ENCODE data around the gene OVCA2. TPM values are rescaled to one million over a fixed set of nuclear protein-coding genes. Genes with fewer than 3 reads are reported as not detected.

OVCA2 gene
- total and polyA plus RNA-seq, 2 donors (not counting 3 experiments of a cell fraction or from before 2014, with no cell fraction given): 41.3 to 84.2 TPM

- H3K27me3 ChIP-seq (ENCODE audit: control insufficient read depth in 2 of 2, insufficient read depth in 2 of 2, low read length in 2 of 2): peaks cover 12 to 20% of the 10 kb centered on the region in 2 experiments
- H3K36me3 ChIP-seq (ENCODE audit: control insufficient read depth in 2 of 2, extremely low read depth in 1 of 2, insufficient read depth in 2 of 2, low read length in 2 of 2): no peaks in the 10 kb centered on the region
- no peak overlapping the region for H3K4me3 ChIP-seq (replicated peaks in 1 of 3; ENCODE audit: insufficient read depth in 1 of 3, low read depth in 1 of 3, low read length in 3 of 3)
- CTCF ChIA-PET: interaction anchor here (1.8 kb wide), 1 partner anchor 13 kb away, joined by 4 read pairs; no protein-coding TSS in a partner anchor
- peaks cover 4% of the 10 kb centered on the region for H3K4me1 ChIP-seq (ENCODE audit: control insufficient read depth, extremely low read depth, insufficient read depth, low read length)
- no peak overlapping the region for H3K4me2 ChIP-seq (ENCODE audit: insufficient read depth, low read length)
- FAIRE-seq (no peak), DNase-seq (ENCODE audit: low read depth, low spot score) (no peak)
- no TSS peak for BruUV-seq (replicated peaks)
- no peak for TF ChIP-seq CTCF (IDR thresholded peaks at IDR 0.05; ENCODE audit: extremely low read depth in 1 of 2, insufficient read depth in 1 of 2, low read depth in 1 of 2, low read length in 2 of 2)
- TF ChIP-seq EZH2 (IDR thresholded peaks at IDR 0.05; ENCODE audit: borderline replicate concordance, low read depth, low read length, severe bottlenecking): no peak
- TF ChIP-seq GATA2 (IDR thresholded peaks at IDR 0.05; ENCODE audit: insufficient read depth, insufficient read length, low read depth, low read length): no peak
- TF ChIP-seq MYC (IDR thresholded peaks at IDR 0.05; ENCODE audit: low read depth, low read length): no peak
- no peak for TF ChIP-seq FOS (IDR thresholded peaks at IDR 0.05; ENCODE audit: borderline replicate concordance, insufficient read depth, low read length)
- no peak for TF ChIP-seq POLR2A (IDR thresholded peaks at IDR 0.05; ENCODE audit: low read depth, low read length)
- TF ChIP-seq JUN (IDR thresholded peaks at IDR 0.05; ENCODE audit: borderline replicate concordance, insufficient read depth, insufficient read length, low read depth): no peak
- no peak for TF ChIP-seq POLR2AphosphoS5 (IDR thresholded peaks at IDR 0.05; ENCODE audit: insufficient read depth, low read depth, low read length)
- TF ChIP-seq, protein P1, sequence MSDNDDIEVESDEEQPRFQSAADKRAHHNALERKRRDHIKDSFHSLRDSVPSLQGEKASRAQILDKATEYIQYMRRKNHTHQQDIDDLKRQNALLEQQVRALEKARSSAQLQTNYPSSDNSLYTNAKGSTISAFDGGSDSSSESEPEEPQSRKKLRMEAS (IDR thresholded peaks at IDR 0.05; ENCODE audit: insufficient read depth, insufficient read length): no peak
- H2AFZ ChIP-seq (ENCODE audit: low read depth, low read length): no peak overlapping the region
- dilution Hi-C loops (cut with MboI; ENCODE audit: extremely low pct_ligation_motif_present, low sequenced_read_pairs): no loop called here
- no peak overlapping the region for H3K9ac ChIP-seq (replicated peaks; ENCODE audit: extremely low read depth, insufficient read depth, low read length)
- H3K79me2 ChIP-seq (ENCODE audit: control insufficient read depth, insufficient read depth, low read length): no peaks in the 10 kb centered on the region
- no peaks in the 10 kb centered on the region for H3K9me3 ChIP-seq (replicated peaks; ENCODE audit: control insufficient read depth, insufficient read depth, low read length)
- no peak overlapping the region for H3K27ac ChIP-seq (ENCODE audit: insufficient read depth, low read depth, low read length)
- intact Hi-C loops (cut with micrococcal nuclease): no loop called here
- no peaks in the 10 kb centered on the region for H4K20me1 ChIP-seq (replicated peaks; ENCODE audit: control insufficient read depth, extremely low read depth, insufficient read depth, low read length)
- no peaks in the 10 kb centered on the region for H3K9me1 ChIP-seq (replicated peaks; ENCODE audit: control insufficient read depth, extremely low read depth, insufficient read depth, low read length)
- POLR2A ChIA-PET: no interaction called here
Observed at GRCh38 chr17:1995907-1996799, 45.7 kb upstream of the OVCA2 start.

All from endothelial cell of umbilical vein (primary cell).